Measurements from ENCODE around the gene CD1D.
"Not testable (repeated sequence)": the region's sequence is repeated elsewhere in the genome, so short reads cannot be mapped to it uniquely, and the experiment has no call there.

Gene CD1D

GRCh38 chr1:158176849-158177699 lies 3.6 kb upstream of the CD1D start:
- not testable (repeated sequence) for DNase-seq

DNA sequence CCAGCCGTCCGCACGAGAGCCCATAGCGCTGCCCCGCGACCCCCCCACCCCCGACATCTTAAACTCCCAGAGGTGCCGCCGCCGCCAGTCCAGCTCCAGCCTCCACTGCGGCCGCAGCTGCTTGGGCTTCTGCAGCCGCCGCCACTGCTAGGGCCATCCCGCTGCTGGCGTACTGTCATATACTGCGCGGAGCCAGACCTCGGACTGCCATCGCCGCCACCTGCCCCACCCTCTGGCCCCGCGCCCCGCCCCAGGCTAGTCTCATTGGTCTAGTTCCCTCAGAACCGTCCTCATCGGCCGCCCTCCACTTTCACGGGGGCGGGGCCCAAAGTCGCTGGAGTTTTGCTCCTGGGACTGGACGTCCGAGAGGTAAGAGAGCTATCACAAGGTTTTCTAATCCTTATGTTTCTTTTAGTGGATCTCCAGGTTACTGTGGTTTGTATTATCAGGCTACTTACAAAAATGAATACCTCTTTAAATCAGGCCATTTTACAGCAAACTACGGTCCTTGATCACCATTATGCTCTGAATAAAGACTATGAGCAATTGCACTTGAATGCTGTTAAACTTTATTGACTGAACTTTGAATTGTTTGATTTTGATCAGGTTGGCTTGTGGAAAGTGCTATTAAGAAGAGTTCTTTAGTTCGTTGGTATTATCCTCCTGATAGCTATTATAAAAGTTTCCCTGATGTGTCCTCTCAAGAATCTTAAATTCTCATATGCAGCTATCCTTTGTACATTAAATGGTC lies 2.8 kb upstream of the CD1D start:
- DNase-seq = peak; percentile 89

DNA sequence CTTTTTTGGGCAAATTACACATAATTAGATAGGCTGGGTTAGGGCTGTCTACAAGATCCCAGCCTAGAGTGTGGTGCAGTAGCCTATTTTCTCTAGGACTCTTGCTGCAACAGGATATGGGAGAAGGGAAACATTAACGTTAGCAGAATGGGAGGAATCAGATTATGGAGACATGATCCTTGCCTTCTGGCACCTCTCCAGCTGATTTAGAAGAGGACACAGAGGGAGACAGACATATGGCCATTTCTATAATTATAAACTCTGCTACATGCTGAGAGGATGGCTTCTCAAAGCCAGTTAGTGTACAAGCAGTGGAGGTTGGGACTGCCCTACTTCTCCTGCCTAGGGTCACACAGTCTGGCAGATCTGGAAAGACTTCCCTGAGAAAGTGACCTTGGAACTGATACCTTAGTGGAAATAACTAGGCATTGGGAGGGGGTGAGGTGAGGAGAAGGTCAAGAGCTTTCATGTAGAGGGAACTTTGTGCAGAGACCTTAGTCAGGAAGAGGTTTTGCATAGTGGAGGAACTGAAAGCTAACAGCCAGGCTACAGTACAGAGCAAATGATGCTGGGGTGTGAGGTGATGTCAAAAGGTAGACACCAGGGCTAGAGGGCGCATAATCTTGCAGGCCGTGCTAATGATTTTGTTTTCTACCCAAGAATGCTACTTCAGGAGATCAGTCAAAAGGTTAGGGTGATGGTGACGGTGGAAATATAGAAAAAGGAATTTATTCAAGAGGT lies 1.2 kb upstream of the CD1D start:
- no peak for DNase-seq

GRCh38 chr1:158181577-158181922 lies 855 bp downstream of the CD1D start:
- no peak for DNase-seq

- DNase-seq = no peak
Observed at GRCh38 chr1:158185770-158186169, 5.1 kb downstream of the CD1D start.

DNA sequence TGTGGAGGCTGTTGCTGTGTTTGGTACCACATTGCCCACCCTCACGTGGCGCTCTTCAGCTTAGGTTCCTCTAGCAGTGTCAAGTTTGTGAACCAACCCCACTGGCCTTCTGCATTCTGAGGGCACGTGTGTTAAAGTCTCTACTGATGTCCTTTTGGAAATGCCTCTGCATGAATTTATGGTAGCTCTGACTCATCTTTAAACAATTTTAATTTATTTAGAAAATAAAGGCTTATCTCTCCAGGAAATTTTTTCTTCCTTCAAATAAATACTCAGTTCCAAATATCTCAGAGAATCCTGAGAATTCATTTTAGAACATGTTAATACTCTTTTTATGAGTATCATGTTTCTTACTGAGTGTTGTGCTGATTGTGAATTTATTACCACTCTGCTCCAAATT lies 5.5 kb downstream of the CD1D start:
- no peak for DNase-seq

DNA sequence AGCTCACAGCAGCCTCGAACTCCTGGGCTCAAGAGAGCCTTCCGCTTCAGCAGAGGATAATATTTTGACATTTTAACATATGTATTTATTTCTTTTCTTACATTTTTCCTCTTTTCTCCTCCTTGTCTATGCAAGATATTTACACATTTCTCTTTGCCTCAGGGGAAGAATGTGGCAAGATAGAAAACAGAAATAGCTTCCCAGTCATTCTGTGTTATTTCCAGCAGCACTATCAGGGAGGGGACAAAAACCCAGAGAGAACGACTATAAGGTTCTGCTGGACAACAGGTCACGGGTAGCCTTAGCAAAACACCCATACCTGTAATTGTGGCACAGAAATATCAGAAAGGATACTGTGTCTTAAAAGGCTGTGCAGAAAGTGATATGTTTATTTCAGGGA lies 7.9 kb downstream of the CD1D start:
- no peak for DNase-seq

DNA sequence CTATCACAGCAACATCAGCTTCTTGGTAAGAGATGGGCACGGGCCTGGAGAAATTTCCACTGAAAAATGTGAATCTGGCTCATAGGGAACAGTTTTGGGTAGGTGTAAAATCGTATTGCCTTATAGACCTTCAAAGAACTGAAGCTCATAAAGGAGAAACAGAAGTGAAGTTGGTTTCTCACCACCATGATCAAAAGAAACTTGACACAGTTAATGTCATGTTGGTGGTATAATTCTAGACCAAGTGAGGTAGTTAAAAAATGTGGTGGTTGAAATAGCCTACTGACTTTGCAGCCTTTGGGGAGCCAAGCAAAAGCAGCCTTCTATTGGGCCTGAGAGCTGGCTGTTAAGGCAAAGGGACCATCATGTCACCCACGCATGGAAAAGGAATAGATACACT lies 8.9 kb downstream of the CD1D start:
- DNase-seq = no peak

GRCh38 chr1:158191299-158191698 lies 10.6 kb downstream of the CD1D start:
- DNase-seq = no peak

GRCh38 chr1:158196461-158196860 lies 15.8 kb downstream of the CD1D start:
- DNase-seq = no peak

DNA sequence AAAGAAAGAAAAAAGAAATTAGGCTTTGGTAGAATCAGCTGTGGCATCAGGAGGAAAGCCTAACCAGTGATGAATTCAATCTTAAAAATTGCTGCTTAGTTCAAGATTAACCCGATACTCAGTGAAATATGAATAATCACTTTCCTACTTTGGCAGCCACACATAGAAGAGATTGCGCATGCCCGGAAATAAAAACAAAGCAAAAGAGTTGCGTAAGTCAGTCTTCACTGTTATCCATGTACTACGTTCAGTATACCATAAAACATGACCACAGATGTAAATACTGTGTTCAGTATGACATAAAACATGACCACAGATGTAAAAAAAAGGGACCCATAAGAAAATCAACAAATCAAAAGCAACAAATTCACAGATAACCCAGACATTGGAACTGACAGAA lies 19.2 kb downstream of the CD1D start:
- no peak for DNase-seq

GRCh38 chr1:158200527-158200926 lies 19.8 kb downstream of the CD1D start:
- no peak for DNase-seq

- no peak for DNase-seq
Observed at GRCh38 chr1:158203693-158204457, 23.2 kb downstream of the CD1D start.

DNA sequence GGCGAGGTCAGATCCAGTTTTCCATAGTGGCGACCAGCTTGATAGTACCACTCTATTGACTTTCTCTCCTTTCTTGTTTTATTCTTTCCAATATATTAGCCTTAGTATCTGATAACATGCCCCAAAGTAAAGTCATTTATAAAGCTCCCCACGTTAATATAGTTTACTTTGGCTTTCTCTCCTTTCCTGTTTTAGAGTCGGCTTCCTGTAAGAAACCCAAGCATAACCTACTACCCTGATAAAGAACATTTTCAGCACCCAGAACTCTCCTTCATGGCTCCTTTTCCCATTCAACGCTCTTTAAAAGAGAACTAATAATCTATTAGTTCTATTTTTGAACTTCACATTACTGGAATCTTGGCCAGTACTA lies 23.7 kb downstream of the CD1D start:
- no peak for DNase-seq

GRCh38 chr1:158208586-158209116 lies 28.0 kb downstream of the CD1D start:
- DNase-seq = no peak

- DNase-seq = no peak
Observed at GRCh38 chr1:158212320-158212719, 31.6 kb downstream of the CD1D start.

GRCh38 chr1:158223445-158223844 lies 42.8 kb downstream of the CD1D start:
- not testable (repeated sequence) for DNase-seq

DNA sequence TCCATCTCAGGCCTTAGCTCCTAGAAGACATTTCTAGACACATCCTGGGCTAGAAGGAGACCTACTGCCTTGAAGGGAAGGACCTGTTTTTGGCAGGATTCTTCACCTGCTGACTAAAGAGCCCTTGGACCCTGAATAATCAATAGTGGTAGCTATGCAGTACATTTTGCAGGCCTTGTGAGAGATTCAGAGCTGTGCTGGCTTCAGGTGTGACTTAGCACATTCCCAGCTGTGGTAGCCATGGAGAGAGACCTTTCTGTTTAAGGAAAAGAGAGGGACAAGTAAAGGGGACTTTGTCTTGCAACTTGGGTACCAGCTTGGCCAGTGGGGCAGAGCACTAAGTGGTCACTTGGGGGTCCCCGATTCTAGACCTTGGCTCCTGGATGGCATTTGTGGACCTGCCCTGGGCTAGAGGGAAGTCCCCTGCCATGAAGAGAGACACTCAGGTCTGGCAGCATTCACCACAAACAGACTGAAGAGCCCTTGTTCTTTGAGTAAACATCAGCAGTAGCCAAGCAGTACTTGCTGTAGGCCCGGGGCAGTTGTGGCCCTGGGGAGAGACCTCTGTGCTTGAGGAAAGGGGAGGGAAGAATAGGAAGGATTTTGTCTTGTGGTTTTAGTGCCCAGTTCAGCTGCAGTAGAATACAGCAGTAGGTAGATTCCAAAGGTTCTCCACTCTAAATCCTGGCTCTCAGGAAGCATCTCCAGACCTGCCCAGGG lies 47.4 kb downstream of the CD1D start:
- DNase-seq = no peak

Measured in right forelimb (tissue), 1 donor.